Endothelial cell of umbilical vein (primary cell): ENCODE data around the gene TRAF3. TPM values are rescaled to one million over a fixed set of nuclear protein-coding genes. Genes with fewer than 3 reads are reported as not detected.

Experiments
- BruUV-seq: library from RNA; stranded (reverse); fragments of 400-500 nt; replicated peaks from 2 replicates; lab custom pipeline; 2021; lab: Mats Ljungman, UMichigan
- CTCF ChIA-PET: fragments of 300-600, 350-600 bp; sonication (Branson Sonifier 250); formaldehyde crosslinking; loops from one replicate; lab custom pipeline; 2021; ENCODE audit warnings: antibody characterized with exemption, inconsistent platforms; lab: Charles Lee
- POLR2A ChIA-PET: fragments of 300-600, 350-600 bp; sonication (Branson Sonifier 250); formaldehyde crosslinking; loops from one replicate; lab custom pipeline; 2021; ENCODE audit warnings: antibody characterized with exemption, inconsistent platforms; lab: Charles Lee
- DNase-seq: peaks from one replicate; pipeline ENCODE4 v3.0.0-alpha.2; 2011; ENCODE audit warnings: low read depth, low spot score
- FAIRE-seq: peaks from 2 replicates; lab custom pipeline; 2011; peaks lifted over from hg19 to GRCh38; lab: Jason Lieb, UNC
- H2AFZ ChIP-seq: 2 replicates; pipeline ENCODE4 v1.6.0; 2012; ENCODE audit warnings: low read depth, low read length, control low read depth, inconsistent platforms
- H3K27ac ChIP-seq: 2 replicates; pipeline ENCODE4 v1.5.1; 2011; ENCODE audit warnings: low read depth, mild to moderate bottlenecking, control low read depth, low read length, moderate library complexity; ENCODE audit not compliant: insufficient read depth
- H3K27me3 ChIP-seq, 2 experiments: 2 replicates each; pipeline versions ENCODE4 v1.6.0 to v1.6.1; 2011; ENCODE audit warnings: low read length in 2 of 2, mixed read lengths in 1 of 2; ENCODE audit not compliant: control insufficient read depth in 2 of 2, insufficient read depth in 2 of 2
- H3K36me3 ChIP-seq, 2 experiments: 2 replicates in 1 of 2; 3 replicates in 1 of 2; pipeline ENCODE4 v1.5.1; 2011; ENCODE audit warnings: low read length in 2 of 2, mild to moderate bottlenecking in 1 of 2, moderate library complexity in 1 of 2; ENCODE audit not compliant: control insufficient read depth in 2 of 2, insufficient read depth in 2 of 2; ENCODE audit errors: extremely low read depth in 1 of 2
- H3K4me1 ChIP-seq: 3 replicates; pipeline ENCODE4 v1.5.1; 2011; ENCODE audit warnings: mild to moderate bottlenecking, low read length; ENCODE audit not compliant: control insufficient read depth, insufficient read depth; ENCODE audit errors: extremely low read depth
- H3K4me2 ChIP-seq: 2 replicates; pipeline ENCODE4 v1.6.1; 2011; ENCODE audit warnings: low read length, control low read depth, mixed read lengths; ENCODE audit not compliant: insufficient read depth
- H3K4me3 ChIP-seq, 3 experiments: fragments of 200-600 bp in 1 of 3; sonication (generic), shearing (Covaris generic) in 1 of 3; replicated peaks in 1 of 3; 2 replicates each; pipeline ENCODE4 v1.5.1; 2011 to 2016; ENCODE audit warnings: control low read depth in 3 of 3, low read length in 3 of 3, mild to moderate bottlenecking in 2 of 3, inconsistent platforms in 1 of 3, low read depth in 1 of 3, moderate library complexity in 1 of 3; ENCODE audit not compliant: insufficient read depth in 1 of 3
- H3K79me2 ChIP-seq: 2 replicates; pipeline ENCODE4 v1.6.0; 2012; ENCODE audit warnings: low read length, inconsistent platforms; ENCODE audit not compliant: control insufficient read depth, insufficient read depth
- H3K9ac ChIP-seq: replicated peaks from 2 replicates; pipeline ENCODE3; 2011; ENCODE audit warnings: low read length, control low read depth; ENCODE audit not compliant: insufficient read depth; ENCODE audit errors: extremely low read depth
- H3K9me1 ChIP-seq: replicated peaks from 3 replicates; pipeline ENCODE4 v1.6.0; 2011; ENCODE audit warnings: mild to moderate bottlenecking, low read length; ENCODE audit not compliant: control insufficient read depth, insufficient read depth; ENCODE audit errors: extremely low read depth
- H3K9me3 ChIP-seq: replicated peaks from 2 replicates; pipeline ENCODE4 v1.5.1; 2012; ENCODE audit warnings: low read length, inconsistent platforms; ENCODE audit not compliant: control insufficient read depth, insufficient read depth
- H4K20me1 ChIP-seq: replicated peaks from 2 replicates; pipeline ENCODE3; 2011; ENCODE audit warnings: mild to moderate bottlenecking, low read length; ENCODE audit not compliant: control insufficient read depth, insufficient read depth; ENCODE audit errors: extremely low read depth
- CTCF ChIP-seq, 2 donors: IDR thresholded peaks; 1 replicate in 1 of 2; 2 replicates in 1 of 2; pipeline ENCODE4 v1.5.1; 2011; ENCODE audit warnings: low read length in 2 of 2, mild to moderate bottlenecking in 2 of 2, moderate library complexity in 2 of 2, control low read depth in 1 of 2, inconsistent platforms in 1 of 2, low read depth in 1 of 2; ENCODE audit not compliant: insufficient read depth in 1 of 2; ENCODE audit errors: extremely low read depth in 1 of 2
- EZH2 ChIP-seq: IDR thresholded peaks from 2 replicates; pipeline ENCODE4 v1.6.1; 2012; ENCODE audit warnings: borderline replicate concordance, low read depth, mild to moderate bottlenecking, moderate library complexity, low read length, inconsistent platforms; ENCODE audit not compliant: severe bottlenecking
- FOS ChIP-seq: IDR thresholded peaks from 2 replicates; pipeline ENCODE4 v1.6.1; 2011; ENCODE audit warnings: mild to moderate bottlenecking, low read length, moderate library complexity, borderline replicate concordance; ENCODE audit not compliant: insufficient read depth
- GATA2 ChIP-seq: IDR thresholded peaks from 2 replicates; pipeline ENCODE4 v1.7.0; 2011; ENCODE audit warnings: low read depth, mild to moderate bottlenecking, moderate library complexity, mixed read lengths, low read length; ENCODE audit not compliant: insufficient read length, insufficient read depth
- JUN ChIP-seq: IDR thresholded peaks from 2 replicates; pipeline ENCODE4 v1.6.1; 2011; ENCODE audit warnings: borderline replicate concordance, low read depth; ENCODE audit not compliant: insufficient read length, insufficient read depth
- MAX ChIP-seq: IDR thresholded peaks from 2 replicates; pipeline ENCODE4 v1.6.1; 2011; ENCODE audit not compliant: insufficient read depth, insufficient read length
- MYC ChIP-seq: IDR thresholded peaks from one replicate; pipeline ENCODE4 v1.6.1; 2011; ENCODE audit warnings: mild to moderate bottlenecking, low read depth, low read length
- POLR2A ChIP-seq: IDR thresholded peaks from 2 replicates; pipeline ENCODE4 v1.6.1; 2012; ENCODE audit warnings: low read depth, mild to moderate bottlenecking, control low read depth, low read length
- POLR2AphosphoS5 ChIP-seq: IDR thresholded peaks from 2 replicates; pipeline ENCODE4 v1.6.1; 2012; ENCODE audit warnings: low read depth, mild to moderate bottlenecking, control low read depth, low read length, moderate library complexity; ENCODE audit not compliant: insufficient read depth
- dilution Hi-C: fragments of 300-500 bp; cut with MboI; formaldehyde crosslinking; loops from one replicate; pipeline ENCODE4 v1.15.0; 2019; ENCODE audit warnings: low sequenced_read_pairs; ENCODE audit not compliant: extremely low pct_ligation_motif_present
- intact Hi-C: fragments of 100-400 bp; cut with micrococcal nuclease; formaldehyde crosslinking; loops from one replicate; pipeline ENCODE4 v1.10.0; 2022
- polyA plus RNA-seq, 4 experiments: library from polyadenylated mRNA; depleted of rRNA in 3 of 4; stranded (reverse) in 3 of 4; unstranded in 1 of 4; fragments of >200 nt; gene quantifications; 2 replicates each; pipeline versions ENCODE4 v1.2.1 to v1.2.3, GENCODE V29; 2011 to 2012; ENCODE audit warnings: missing spikeins in 1 of 4
- total RNA-seq: library from RNA; stranded (reverse); gene quantifications from 2 replicates; pipeline ENCODE4 v1.2.3, GENCODE V29; 2021

Gene TRAF3
- total and polyA plus RNA-seq, 2 donors (not counting 3 experiments of a cell fraction or from before 2014, with no cell fraction given) = 14.4 to 27.6 TPM

- no TSS peak for BruUV-seq
- no peak overlapping the region for H2AFZ ChIP-seq
- H3K27me3 ChIP-seq = no peaks in the 10 kb centered on the region
- no peak overlapping the region for H3K27ac ChIP-seq
- peaks cover 19 to 53% of the 10 kb centered on the region in 2 experiments for H3K36me3 ChIP-seq
- H3K9me1 ChIP-seq = no peaks in the 10 kb centered on the region
- ChIA-PET POLR2A (no interaction called here), CTCF (interaction anchor here (0.9 to 1.7 kb wide), 2 partner anchors 14 to 261 kb away, joined by 3 to 6 read pairs; no protein-coding TSS in a partner anchor)
- no peak for FAIRE-seq
- H3K4me2 ChIP-seq = no peak overlapping the region
- H3K79me2 ChIP-seq = no peaks in the 10 kb centered on the region
- no peak overlapping the region for H3K9ac ChIP-seq
- no peaks in the 10 kb centered on the region for H3K9me3 ChIP-seq
- TF ChIP-seq JUN = no peak
- TF ChIP-seq CTCF (IDR thresholded peaks at IDR 0.05; ENCODE audit: extremely low read depth in 1 of 2, insufficient read depth in 1 of 2, low read depth in 1 of 2, low read length in 2 of 2) = no peak
- TF ChIP-seq POLR2A = no peak
- TF ChIP-seq GATA2 = no peak
- TF ChIP-seq POLR2AphosphoS5 = no peak
- TF ChIP-seq FOS = no peak
- TF ChIP-seq MYC = no peak
- no peak for TF ChIP-seq MAX
- TF ChIP-seq EZH2 = no peak
- DNase-seq = no peak
- no peaks in the 10 kb centered on the region for H3K4me1 ChIP-seq
- no peaks in the 10 kb centered on the region for H4K20me1 ChIP-seq
- intact Hi-C loops = no loop called here
- dilution Hi-C loops = no loop called here
- no peak overlapping the region for H3K4me3 ChIP-seq
These were observed 178.6 kb downstream of the TRAF3 start for GRCh38 chr14:102955636-102956408.
